Activated CD8-positive, alpha-beta memory T cell treated with anti-CD3 and anti-CD28 coated beads, Interleukin-2, amount 50 U/mL, for 48 hours (primary cell): ENCODE measurements around the gene CHRM4.

Experiments
- DNase-seq: peaks from one replicate; pipeline ENCODE4 v3.0.0-alpha.2; 2020

CHRM4 gene

DNA sequence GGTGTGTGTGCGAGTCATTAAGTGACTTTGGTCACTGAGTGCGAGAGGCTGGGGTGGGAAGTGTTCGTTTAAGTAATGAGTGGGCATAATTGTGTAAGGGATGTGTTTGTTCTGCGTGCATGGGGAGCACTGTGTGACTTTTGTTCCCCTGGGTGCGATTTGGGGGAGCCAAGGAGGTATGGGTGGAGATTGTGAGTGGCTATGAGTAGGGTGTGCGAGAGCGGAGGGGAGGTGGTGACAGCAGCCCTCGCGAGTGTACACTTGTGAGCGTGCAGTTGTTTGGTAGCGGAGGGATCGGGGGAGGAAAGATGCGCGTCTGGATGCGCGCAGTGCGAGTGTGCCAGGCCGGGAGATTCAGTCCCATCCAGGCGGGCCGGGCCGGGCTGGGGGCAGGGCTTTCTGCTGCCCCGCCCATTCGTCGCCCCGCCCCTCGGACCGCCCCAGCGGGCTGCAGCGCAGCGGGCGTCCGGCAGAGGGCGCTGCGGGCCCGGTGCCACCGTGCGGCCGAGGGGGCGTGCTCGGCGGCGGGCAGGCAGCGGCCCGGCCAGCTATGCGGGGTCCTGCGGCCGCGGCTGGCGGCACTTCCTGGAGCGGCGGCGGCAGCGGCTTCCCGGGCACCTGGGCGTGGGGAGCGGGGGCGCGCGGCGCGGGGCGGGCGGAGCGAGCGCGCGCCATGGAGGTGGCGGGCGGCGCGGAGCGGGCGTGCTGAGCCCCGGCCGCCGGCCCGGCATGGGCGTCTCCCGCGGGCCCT, 44.5 kb downstream of the CHRM4 start, which contains the start of gene DGKZ:
DGKZ (plus strand) TSS at position 578 of the 751 bp plus-strand sequence. CDS start 197 bp downstream, outside the sequence.
- peak; percentile 98 for DNase-seq

DNA sequence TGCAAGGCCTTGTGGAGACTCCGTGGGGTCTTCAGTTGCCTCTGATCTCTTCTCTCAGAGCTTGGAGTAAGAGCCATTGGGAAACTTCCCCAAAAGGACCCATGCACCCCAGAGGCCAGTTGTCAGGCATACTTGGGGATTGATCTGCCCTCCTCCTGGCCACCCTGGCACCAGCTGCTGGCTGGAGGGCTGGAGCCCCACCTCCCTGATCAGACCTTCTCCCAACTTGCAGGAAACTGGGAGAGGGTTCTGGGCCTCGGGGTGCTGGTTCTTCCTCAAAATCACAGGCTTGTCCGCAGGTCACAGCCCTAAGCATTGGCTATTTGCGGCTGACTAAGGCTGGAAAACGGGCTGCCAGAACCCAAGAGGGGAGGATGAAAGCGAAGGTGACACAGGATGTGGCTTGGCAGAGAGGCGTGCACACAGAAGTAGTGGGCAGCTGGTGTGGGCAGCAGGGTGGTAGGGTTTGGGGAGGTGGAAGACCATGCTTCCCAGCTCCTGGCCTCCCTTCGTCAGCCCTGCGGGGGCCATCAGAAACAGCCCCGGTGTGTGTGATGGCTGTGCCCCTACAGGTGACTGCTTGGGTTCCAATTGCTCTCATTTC, 45.6 kb downstream of the CHRM4 start:
- no peak for DNase-seq

DNA sequence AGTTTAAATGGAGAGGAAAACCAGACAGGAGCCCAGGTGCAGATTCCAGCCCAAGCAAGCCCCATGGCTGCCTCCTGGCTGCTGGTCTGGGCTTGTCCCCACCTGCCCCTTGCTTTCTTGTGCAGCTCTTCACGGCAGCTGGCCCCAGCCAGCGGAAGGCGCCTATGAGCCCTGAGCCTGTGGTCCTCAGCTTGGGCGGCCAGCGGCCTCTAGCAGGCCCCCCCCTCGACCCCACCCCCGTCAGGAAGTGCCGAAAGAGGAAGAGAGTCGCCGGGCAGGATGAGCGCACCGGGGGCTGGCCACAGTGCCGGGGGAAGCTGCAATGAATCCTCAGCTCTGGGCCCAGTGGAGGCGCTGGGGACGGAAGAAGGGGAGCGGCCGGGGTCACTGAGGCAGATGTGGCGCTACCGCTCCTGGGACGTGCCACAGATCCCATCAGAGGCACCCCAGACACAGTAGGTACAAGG, 46.4 kb downstream of the CHRM4 start:
- DNase-seq, result no peak

DNA sequence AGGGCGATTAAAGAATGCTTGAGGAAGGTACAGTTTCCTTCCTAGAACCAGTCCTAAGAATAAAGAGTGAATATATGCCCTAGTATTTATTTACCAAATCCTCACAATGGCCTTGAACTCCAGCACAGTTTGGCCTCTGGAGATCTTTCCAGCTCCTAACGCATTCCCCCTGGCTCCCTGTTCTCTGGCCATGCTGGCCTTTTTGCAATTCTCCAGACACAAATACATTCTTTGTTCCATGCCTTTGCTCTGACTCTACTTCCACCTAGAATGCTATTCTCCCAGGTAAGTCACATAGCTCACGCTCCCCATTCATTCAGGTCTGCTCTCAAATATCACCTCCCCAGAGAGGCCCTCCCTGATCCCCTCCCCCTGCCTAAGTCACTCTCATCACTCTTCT, 48.1 kb downstream of the CHRM4 start:
- no peak for DNase-seq

DNA sequence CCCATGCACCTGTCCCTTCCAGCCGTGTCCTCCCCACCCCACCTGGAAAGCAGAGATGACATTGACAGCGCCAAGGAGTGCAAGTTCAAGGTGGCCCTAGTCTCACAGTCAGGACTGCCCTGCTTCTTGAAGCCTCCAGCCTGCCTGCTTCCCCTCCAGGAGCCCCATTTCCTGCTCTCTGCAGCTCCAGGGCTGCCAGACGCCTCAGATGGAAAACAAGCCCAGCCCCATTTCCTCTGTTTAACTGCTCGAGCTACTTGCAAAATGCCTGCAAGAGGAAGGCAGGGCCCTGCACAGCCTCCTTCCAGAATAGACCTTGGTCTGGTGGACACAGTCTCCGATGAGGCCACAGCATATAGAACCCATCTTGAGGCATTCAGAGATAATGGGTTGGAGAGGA, 49.3 kb downstream of the CHRM4 start:
- peak; percentile 59 for DNase-seq

DNA sequence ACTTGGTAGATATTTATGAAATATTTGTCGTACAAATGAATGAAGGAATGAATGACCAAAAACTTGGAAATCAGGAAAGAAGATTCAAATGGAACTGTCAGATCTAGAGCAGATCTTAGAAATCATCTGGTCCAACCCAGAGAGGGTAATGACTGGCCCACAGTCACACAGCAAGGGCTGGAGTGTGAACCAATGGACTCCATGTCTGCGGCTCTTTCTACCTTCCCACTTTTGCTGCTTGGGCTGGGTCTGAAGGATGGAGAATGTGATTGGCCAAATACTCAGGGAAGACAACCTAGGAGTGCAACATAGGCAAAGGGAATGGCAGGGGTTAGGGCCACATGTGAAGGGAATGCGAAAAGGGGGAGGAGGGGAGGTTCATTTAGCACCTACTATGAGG, 50.1 kb downstream of the CHRM4 start:
- DNase-seq, result no peak

DNA sequence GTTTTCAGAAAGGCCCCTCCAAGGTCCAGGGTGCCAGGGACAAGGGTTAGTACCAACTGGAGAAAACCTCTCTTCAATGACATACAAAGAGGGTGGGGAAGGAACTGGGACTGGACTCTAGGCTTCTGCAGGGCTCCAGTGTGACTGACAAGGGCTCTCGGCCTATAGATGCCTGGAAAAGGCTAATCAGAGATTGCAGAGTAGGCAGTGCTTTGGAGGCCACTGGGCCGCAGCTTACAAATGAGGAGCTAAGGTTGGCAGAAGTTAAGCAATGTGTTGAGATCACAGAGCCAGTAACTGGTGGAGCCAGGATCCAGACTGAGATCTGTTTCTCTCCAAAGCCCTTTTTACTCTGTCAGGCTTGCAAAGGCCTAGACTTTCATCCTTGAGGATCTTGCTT, 51.8 kb downstream of the CHRM4 start:
- DNase-seq, result no peak

DNA sequence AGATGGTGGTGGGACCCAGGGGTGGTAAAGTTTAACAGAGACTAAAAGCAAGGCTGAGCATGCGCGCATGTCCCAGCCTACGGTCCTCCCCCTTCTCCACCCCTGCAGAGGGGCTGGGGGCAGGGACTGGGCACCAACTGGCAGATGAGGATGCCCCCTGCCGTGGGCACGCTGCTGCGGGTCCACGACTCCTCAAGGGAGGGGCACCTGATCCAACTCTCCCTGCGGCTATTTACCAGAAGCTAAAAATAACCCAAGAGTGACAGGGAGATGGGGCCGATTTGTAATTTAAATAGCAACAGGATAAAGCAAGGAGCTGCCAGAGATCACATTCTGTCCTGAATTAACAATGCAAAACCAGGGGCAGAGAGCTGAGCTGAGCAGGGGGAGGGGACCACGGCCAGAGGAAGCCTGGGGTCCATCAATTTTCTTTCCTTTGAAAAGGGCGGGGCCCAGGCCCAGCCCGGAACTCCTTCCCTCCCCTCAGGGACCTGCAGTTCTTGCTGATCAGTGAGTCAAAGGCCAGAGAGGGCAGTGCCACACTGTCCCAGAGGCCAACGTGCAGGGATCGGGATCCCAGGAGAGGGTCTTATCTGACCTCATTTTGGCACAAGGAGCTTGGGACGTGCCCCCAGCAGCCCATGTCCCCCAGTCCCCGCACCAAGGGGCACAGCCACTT, 52.4 kb downstream of the CHRM4 start:
- no peak for DNase-seq

DNA sequence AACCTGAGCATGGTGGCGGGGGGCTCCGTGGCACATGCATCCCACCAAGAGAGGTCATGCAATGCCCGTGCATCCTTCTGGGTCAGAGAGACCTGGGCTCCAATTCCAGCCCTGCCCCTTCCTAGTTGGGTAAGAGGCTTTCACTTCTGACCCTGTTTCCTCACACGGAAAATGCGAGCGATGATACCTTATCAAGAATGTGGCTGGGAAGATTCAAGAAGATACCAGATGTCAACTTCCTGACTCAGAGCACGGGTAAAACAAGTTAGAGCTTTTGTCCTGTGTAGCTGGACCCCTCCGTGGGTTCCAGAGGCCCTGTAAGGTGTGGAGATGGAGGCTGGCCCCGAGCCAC, 53.0 kb downstream of the CHRM4 start:
- no peak for DNase-seq

DNA sequence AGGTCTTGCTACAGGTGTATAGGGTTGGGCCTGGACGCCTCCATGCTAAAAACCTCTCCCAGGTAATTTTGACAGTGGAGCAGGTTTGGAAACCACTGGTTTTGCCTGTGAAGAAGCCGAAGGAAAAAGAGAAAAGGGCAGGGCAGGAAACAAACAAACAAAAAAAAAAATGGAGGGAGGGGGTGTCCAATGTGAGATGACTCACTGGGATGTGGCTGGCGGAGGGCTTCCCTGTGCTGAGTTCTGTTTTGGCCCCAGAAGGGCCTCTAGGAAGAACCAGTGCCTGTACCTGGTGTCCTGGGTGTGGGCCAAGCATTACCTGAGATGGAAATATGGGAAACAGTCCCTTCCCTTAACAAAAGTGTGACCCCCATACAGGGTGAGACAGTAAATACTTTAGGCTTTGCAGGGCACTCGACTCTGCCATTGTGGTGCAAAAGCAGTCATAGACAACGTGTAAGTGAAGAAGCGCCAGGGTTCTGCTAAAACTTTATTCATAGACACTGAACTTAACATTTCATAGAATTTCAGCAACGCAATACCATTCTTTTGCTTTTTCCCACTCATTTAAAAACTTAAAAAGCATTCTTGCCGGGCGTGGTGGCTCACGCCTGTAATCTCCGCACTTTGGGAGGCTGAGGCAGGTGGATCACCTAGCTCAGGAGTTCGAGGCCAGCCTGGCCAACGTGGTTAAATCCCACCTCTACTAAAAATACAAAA, 53.8 kb downstream of the CHRM4 start:
- no peak for DNase-seq

DNA sequence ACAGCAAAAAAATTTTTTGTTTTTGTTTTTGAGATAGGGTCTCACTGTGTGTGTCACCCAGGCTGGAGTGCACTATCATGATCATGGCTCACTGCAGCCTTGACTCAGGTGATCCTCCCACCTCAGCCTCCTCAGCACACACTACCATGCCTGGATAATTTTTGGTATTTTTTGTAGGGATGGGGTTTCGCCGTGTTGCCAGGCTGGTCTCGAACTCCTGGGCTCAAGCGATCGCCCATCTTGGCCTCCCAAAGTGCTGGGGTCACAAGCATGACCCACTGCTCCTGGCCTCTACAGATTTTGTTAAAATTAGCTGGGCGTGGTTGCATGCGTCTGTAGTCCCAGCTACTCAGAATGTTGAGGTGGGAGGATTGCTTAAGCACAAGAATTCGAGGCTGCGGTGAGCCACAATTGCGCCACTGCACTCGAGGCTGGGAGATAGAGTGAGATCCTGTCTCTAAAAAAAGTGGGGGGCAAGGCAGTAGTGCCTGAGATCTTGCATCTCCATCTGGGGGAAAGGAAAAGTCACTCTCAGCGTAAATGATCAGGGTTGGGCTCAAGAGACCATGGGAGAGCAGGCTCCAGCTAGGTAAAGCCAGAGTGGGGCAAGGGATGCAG, 54.9 kb downstream of the CHRM4 start:
- no peak for DNase-seq

DNA sequence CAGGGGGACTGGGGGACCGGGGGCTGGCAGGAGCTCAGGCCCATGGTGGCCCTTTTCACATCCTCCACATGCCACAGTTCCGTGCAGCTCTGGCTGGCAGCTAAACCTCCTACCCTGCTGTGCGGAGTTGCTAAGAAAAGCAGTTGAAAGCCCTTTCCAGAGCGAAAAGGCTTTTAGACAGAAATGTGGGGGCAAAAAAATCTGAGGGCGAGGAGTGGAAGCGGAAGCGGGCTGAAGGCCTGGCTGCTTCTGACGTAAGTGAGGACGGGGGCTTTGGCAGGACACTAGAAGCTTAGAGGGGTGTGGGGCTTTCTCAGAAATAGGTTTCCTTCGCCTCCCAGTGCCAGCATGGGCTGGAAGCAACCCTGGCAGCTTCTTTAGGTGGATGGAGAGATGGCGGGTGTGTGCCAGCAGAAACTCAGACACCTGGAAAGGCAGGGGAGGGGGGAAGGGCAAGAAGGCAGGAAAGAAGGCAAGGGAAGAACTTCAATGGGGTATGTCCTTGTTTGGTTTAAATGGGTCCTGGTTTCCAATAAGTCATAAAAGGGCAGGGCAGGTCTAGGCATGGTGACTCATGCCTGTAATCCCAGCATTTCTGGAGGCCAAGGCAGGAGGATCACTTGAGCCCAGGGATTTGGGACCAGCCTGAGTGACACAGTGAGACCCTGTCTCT, 55.5 kb downstream of the CHRM4 start:
- DNase-seq, result no peak

DNA sequence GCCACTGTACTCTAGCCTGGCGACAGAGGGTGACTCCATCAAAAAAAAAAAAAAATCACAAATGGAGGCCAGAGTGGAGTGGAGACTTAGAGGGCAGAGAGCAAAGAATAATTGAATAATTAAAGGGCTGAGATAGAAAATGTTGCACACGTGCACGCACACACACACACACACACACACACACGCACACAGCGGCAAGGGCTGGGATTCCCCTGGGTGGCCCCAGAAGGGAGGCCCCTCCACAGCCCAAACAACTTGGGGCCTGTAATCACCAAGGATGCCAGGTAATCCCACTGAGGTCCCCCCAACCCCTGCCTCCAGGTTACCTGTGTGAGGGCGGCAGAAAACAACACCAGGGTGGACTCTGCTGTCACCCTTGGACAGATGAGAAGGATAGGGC, 56.3 kb downstream of the CHRM4 start:
- no peak for DNase-seq

DNA sequence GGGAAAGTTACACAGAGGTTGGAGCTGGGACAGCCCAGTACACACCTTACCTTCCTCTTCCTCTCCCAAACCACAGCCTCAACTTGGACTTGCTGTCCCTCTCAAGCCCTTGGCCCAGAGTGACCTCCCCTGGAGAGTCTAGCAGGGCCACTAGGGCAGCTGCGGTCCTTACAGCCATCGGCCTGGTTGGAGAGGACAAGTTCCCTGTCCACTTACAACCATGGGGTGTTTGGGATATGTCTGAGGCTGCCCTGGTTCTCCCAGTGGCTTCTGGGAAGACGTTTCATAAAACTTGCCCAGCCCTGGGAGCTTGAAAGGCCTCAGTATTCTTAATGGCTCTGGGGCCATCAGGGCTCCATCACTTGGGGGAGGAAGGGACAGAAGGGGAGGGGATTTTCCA, 57.4 kb downstream of the CHRM4 start:
- no peak for DNase-seq
